GM18505 (cell line): ENCODE measurements around the gene FXYD7.
"Not testable (repeated sequence)": the region's sequence is repeated elsewhere in the genome, so short reads cannot be mapped to it uniquely, and the experiment has no call there.

Experiments
- ATAC-seq: cut with Tn5 transposase; IDR thresholded peaks from one replicate; pipeline ENCODE4 v1.9.1; 2021; ENCODE audit not compliant: unreplicated experiment
- POLR2A ChIP-seq: IDR thresholded peaks from 4 replicates; pipeline ENCODE4 v1.6.1; 2011; ENCODE audit warnings: borderline replicate concordance; ENCODE audit not compliant: insufficient read depth, insufficient read length; ENCODE audit errors: extremely low read depth

The FXYD7 gene

GRCh38 chr19:35143231-35143715 lies at the start of gene FXYD7:
Gene FXYD7 (plus strand): TSS chr19:35143255. CDS start chr19:35143334, 79 bp downstream.
- no peak for TF ChIP-seq POLR2A
- ATAC-seq = no peak

GRCh38 chr19:35093430-35093829 lies 49.6 kb upstream of the FXYD7 start:
- ATAC-seq = no peak
- TF ChIP-seq POLR2A = no peak

GRCh38 chr19:35093941-35094647 lies 49.0 kb upstream of the FXYD7 start:
- TF ChIP-seq POLR2A = no peak
- no peak for ATAC-seq

- no peak for ATAC-seq
- TF ChIP-seq POLR2A = no peak
Observed at GRCh38 chr19:35094656-35095055, 48.4 kb upstream of the FXYD7 start.

- TF ChIP-seq POLR2A = no peak
- no peak for ATAC-seq
Observed at GRCh38 chr19:35095667-35096368, 47.2 kb upstream of the FXYD7 start.

GRCh38 chr19:35098413-35099049 lies 44.5 kb upstream of the FXYD7 start:
- ATAC-seq = no peak
- no peak for TF ChIP-seq POLR2A

- ATAC-seq = no peak
- TF ChIP-seq POLR2A = no peak
Observed at GRCh38 chr19:35099155-35099896, 43.7 kb upstream of the FXYD7 start.

- no peak for TF ChIP-seq POLR2A
- no peak for ATAC-seq
Observed at GRCh38 chr19:35099897-35100275, 43.2 kb upstream of the FXYD7 start.

- no peak for ATAC-seq
Observed at GRCh38 chr19:35100588-35101533, 42.2 kb upstream of the FXYD7 start.

GRCh38 chr19:35101949-35102348 lies 41.1 kb upstream of the FXYD7 start:
- ATAC-seq = not testable (repeated sequence)

More at GRCh38 chr19:35100588-35101533, 42.2 kb upstream of the FXYD7 start:
- no peak for TF ChIP-seq POLR2A

- not testable (repeated sequence) for ATAC-seq
Observed at GRCh38 chr19:35103614-35104013, 39.4 kb upstream of the FXYD7 start.

- ATAC-seq = no peak
- TF ChIP-seq POLR2A = no peak
Observed at GRCh38 chr19:35104361-35104760, 38.7 kb upstream of the FXYD7 start.

GRCh38 chr19:35105047-35105410 lies 38.0 kb upstream of the FXYD7 start:
- ATAC-seq = no peak
- no peak for TF ChIP-seq POLR2A
